Activated T-cell treated with anti-CD3 and anti-CD28 coated beads for 24 hours (primary cell): ENCODE measurements around the gene LHFPL6.

Experiments
- DNase-seq: peaks from one replicate; pipeline ENCODE4 v3.0.0-alpha.2; 2020; ENCODE audit warnings: low read depth

LHFPL6 gene

DNA sequence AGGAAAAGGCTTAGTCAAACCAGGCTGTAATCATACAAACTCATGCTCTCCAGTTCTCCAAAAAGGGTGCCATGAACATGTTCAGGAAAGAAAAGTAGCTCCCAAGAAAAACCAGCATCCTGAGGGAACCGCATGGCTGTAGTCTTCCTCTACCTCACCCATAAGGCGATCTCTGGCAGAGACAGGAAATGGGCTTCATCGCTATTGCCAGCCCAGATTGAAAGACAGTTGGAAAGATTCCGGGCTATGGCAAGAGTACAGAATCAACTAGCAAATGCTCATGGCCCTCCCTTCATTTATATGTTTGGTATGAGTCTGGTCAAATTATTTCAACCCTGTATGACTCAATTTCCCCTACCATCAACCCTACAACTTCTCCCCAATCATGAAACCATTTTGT lies 140.1 kb downstream of the LHFPL6 start:
- DNase-seq, result no peak

DNA sequence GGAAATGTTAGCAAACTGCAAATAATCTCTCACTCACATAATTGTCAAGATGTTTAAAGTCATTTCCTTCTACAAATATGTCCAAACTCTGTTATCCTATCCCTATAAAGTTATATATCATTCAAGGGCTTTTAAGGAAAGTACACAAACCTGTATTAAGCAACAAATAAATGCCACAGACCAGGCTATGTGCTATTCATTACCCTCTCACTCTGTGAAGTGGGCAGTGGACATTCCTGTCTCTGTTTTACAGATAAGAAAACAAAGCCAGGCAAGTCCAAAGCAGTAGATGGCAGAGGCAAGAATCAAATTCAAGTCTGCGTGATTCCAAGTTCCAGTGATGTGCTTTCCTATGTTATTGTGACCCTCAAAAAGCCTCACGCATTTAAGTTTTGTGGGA lies 140.6 kb downstream of the LHFPL6 start:
- no peak for DNase-seq

GRCh38 chr13:39461685-39462266 lies 141.2 kb downstream of the LHFPL6 start:
- DNase-seq, result no peak

GRCh38 chr13:39457274-39457673 lies 145.7 kb downstream of the LHFPL6 start:
- DNase-seq, result no peak

DNA sequence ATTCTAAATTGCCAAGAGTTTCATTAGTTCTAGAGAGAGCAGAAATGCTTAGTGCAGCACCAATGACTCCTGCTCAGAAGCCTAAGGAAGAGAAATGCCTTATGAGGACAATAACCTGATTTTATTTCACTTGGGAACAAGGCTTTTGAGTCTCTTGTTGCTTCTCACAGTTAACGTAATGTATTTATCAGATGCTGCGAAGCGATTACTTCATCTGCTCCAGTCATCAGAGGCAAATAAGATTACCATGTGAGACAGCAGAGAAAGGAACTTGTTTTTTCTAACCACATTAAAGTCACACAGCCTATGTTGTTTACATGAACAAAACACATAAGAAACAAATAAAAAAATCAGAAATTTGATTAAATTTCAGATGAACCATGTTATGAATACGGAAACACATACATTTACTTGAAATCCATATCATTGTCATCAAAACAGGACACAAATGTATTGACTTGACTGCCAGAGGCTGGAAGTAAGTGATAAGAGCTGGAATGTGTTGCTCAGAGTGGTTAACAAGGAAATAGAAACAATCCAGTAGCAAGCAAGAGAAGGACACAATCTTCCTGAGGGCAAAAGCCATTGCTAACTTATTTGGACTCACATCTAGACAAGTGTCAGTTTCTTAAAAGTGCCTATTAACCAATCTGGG lies 147.3 kb downstream of the LHFPL6 start:
- DNase-seq, result no peak

GRCh38 chr13:39452834-39453233 lies 150.2 kb downstream of the LHFPL6 start:
- no peak for DNase-seq

DNA sequence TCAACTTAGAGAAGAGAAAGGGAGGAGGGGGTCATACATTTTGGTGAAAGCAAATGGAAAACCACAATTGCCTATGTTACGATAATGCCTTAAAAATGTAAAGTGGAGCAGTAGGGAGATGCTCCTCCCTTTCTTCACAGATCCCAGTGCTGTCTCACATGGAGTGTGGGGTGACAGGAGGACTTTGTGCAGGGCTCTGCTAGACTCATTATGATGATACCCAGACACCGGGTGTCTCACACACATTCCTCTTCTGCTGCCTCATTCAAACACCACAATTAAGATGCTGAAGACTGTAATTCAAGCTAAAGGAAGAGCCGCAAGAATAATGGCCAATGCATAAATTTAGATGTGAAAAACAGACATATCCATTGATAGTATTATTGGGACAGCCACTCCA lies 150.6 kb downstream of the LHFPL6 start:
- DNase-seq, result no peak

- DNase-seq, result no peak
Measured at GRCh38 chr13:39451860-39452301, 151.1 kb downstream of the LHFPL6 start.

DNA sequence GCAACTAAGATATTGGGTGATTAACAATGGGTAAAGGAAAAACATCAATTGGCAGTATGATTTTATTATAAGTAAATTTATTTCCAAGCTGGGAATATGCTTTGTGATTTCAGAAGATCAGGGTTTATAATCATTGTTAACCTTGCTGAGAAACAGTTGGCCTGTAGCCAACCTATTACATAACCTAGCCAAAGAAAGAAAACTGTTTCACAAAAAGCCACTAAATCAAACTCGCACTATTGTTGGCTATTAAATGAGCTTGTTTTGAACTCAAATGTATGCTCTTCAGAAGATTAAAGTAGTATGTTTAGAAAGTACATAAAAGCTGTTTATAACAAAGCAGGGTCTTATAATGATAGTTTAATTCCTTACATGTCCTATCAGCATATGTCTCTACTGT lies 151.7 kb downstream of the LHFPL6 start:
- no peak for DNase-seq

- DNase-seq, result no peak
Measured at GRCh38 chr13:39450176-39450575, 152.8 kb downstream of the LHFPL6 start.

- DNase-seq, result no peak
Measured at GRCh38 chr13:39448834-39449233, 154.2 kb downstream of the LHFPL6 start.

DNA sequence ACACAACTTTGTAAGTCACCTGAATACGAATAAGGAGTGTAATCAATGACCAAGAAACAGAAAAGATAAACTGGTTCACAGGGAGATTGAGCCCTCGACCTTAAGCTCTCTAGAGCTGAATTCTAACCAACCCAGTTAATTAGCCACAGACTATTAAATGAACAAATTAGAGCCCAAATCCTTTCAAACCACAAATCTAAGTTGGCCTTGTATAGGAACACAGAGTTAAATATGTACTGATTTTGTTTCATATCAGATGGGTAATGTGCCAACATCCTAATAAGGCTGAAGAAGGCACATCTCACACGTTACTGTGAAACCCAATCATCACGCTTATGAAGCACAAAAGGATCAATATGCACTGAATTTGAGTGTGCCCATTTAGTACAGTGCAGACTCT lies 156.1 kb downstream of the LHFPL6 start:
- no peak for DNase-seq

DNA sequence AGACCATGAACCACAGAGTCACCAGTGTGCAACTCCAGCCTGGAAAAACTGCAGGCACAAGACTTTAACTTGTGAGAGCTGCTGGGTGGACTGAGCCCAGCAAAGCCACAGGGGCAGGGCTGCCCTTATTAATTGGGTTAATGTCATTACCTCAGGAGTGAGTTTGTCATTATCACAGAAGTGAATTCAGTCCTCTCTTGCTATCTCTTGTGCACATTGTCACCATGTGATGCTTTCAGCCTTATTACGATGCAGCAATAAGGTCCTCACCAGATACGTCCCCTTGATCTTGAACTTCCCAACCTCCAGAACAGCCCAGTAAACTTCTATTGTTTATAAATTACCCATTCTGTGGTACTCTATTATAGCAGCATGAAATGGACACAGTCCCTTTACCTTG lies 158.1 kb downstream of the LHFPL6 start:
- no peak for DNase-seq

- no peak for DNase-seq
Measured at GRCh38 chr13:39433651-39434050, 169.3 kb downstream of the LHFPL6 start.

GRCh38 chr13:39432196-39432595 lies 170.8 kb downstream of the LHFPL6 start:
- DNase-seq, result no peak

DNA sequence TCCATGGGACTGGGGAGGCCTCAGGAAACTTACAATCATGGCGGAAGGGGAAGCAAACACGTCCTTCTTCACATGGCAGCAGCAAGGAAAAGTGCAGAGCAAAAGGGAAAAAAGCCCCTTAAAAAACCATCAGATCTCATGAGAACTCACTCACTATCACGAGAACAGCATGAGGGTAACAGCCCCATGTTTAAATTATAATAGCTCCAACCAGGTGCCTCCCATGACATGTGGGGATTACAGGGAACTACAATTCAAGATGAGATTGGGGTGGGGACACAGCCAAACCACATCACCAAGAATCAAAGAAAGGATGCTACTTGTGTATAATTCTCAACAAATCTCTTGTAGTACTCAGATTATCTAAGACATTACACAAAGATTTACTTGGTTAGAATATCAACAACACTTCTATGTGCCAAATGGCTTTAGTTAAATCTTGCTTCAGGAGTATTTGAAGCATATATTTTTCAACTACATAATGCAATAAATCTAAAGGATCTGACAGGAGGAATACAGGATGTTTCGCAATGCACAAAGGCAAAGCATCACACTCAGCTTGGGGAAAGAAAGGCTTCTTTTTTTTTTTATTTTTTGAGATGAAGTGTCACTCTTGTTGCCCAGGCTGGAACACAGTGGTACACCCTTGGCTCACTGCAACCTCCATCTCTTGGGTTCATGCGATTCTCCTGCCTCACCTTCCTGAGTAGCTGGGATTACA lies 180.0 kb downstream of the LHFPL6 start:
- DNase-seq, result no peak

- DNase-seq, result no peak
Measured at GRCh38 chr13:39419876-39420275, 183.1 kb downstream of the LHFPL6 start.

DNA sequence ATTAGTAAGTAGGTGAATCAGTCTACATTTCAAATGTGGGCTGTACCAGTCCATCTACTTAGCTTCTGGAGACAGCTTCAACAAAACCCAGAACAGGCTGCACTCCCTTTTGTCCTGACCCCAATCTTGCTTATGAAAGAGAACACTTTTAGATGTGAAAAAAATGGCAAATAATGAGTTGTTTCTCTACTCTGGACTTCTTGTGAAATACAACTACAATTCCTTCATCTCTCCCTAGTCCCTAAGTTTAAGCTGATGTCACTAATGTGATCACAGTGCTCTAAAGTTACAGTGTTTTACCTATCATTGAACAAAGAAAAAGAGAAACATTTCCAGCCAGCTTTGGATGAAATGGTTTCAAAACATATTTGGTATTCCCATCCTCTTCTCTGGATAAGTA lies 183.9 kb downstream of the LHFPL6 start:
- no peak for DNase-seq

- DNase-seq, result no peak
Measured at GRCh38 chr13:39418424-39418823, 184.6 kb downstream of the LHFPL6 start.

- DNase-seq, result no peak
Measured at GRCh38 chr13:39417643-39418042, 185.3 kb downstream of the LHFPL6 start.

GRCh38 chr13:39417131-39417530 lies 185.9 kb downstream of the LHFPL6 start:
- no peak for DNase-seq

GRCh38 chr13:39415008-39415802 lies 187.8 kb downstream of the LHFPL6 start:
- DNase-seq, result no peak

- DNase-seq, result no peak
Measured at GRCh38 chr13:39414339-39414738, 188.7 kb downstream of the LHFPL6 start.
